H1 (cell line): ENCODE results near the gene PEPD. TPM values are rescaled to one million over a fixed set of nuclear protein-coding genes. Genes with fewer than 3 reads are reported as not detected.

Experiments used
- BACH1 ChIP-seq: IDR thresholded peaks from 2 replicates; pipeline ENCODE4 v1.6.1; 2012; ENCODE audit warnings: low read length, improper control_type of control experiment
- CHD7 ChIP-seq: fragments of 300-600 bp; sonication (generic); IDR thresholded peaks from 2 replicates; pipeline ENCODE4 v1.7.1; 2012; ENCODE audit warnings: low read length, moderate library complexity, mild to moderate bottlenecking, inconsistent platforms; ENCODE audit not compliant: insufficient replicate concordance
- FOSL1 ChIP-seq: IDR thresholded peaks from 2 replicates; pipeline ENCODE4 v1.6.1; 2011; ENCODE audit warnings: mild to moderate bottlenecking, low read depth, low read length, moderate library complexity; ENCODE audit not compliant: insufficient read depth
- KDM5A ChIP-seq: fragments of 200-600 bp; IDR thresholded peaks from 2 replicates; pipeline ENCODE4 v1.7.1; 2012; ENCODE audit warnings: mild to moderate bottlenecking, low read length, inconsistent platforms, mixed read lengths
- RAD21 ChIP-seq, 2 experiments: IDR thresholded peaks in 1 of 2; conservative IDR thresholded peaks in 1 of 2; 2 replicates each; pipeline ENCODE4 v1.6.1; 2011; ENCODE audit warnings: low read depth in 2 of 2, low read length in 2 of 2, improper control_type of control experiment in 1 of 2, inconsistent platforms in 1 of 2, mild to moderate bottlenecking in 1 of 2, moderate library complexity in 1 of 2
- TAF1 ChIP-seq: IDR thresholded peaks from 2 replicates; pipeline ENCODE4 v1.6.1; 2011; ENCODE audit warnings: mild to moderate bottlenecking, low read depth, low read length
- TCF12 ChIP-seq: IDR thresholded peaks from 2 replicates; pipeline ENCODE4 v1.6.1; 2011; ENCODE audit warnings: low read depth, mild to moderate bottlenecking, low read length
- polyA plus RNA-seq, 7 experiments: library from polyadenylated mRNA; depleted of rRNA in 3 of 7; stranded (reverse) in 5 of 7; unstranded in 2 of 7; fragments of >200 nt in 5 of 7; fragments of 200-250 nt in 2 of 7; gene quantifications; 1 replicate in 5 of 7; 2 replicates in 1 of 7; 4 replicates in 1 of 7; pipeline versions ENCODE4 v1.2.1 to v1.2.3, GENCODE V29; 2011 to 2013; ENCODE audit warnings: missing spikeins in 2 of 7, mixed read lengths in 2 of 7
- total RNA-seq: library from RNA; stranded (reverse); fragmentation: NEBNext Ultra II Directional; extraction: Animal tissue kit (Norgen Biotek cat#: 25700); gene quantifications from 2 replicates; pipeline ENCODE4 v1.2.1, GENCODE V29; 2021

Gene PEPD
- total and polyA plus RNA-seq, 2 of the 8 experiments (the other 6 are each of a cell fraction or from before 2014, with no cell fraction given), result 84.1 to 178 TPM

GRCh38 chr19:33440682-33441081 lies 80.9 kb downstream of the PEPD start (continued):
- TF ChIP-seq BACH1 (no peak), CHD7 (no peak), FOSL1 (no peak), TAF1 (no peak), RAD21 (IDR thresholded peaks at IDR 0.05 in 1 of 2, conservative IDR thresholded peaks at IDR 0.05 in 1 of 2; ENCODE audit: low read depth in 2 of 2, low read length in 2 of 2) (no peak), TCF12 (no peak), KDM5A (no peak)
